GM12892 (cell line): ENCODE measurements around the gene FGF11. TPM values are rescaled to one million over a fixed set of nuclear protein-coding genes. Genes with fewer than 3 reads are reported as not detected.

Source experiments
- DNase-seq: peaks from one replicate; pipeline ENCODE4 v3.0.0; 2011; ENCODE audit not compliant: insufficient read length
- FAIRE-seq: peaks from 2 replicates; lab custom pipeline; 2011; peaks lifted over from hg19 to GRCh38; lab: Jason Lieb, UNC
- POLR2A ChIP-seq: IDR thresholded peaks from 2 replicates; pipeline ENCODE4 v1.6.1; 2011; ENCODE audit warnings: low read depth, low read length, control low read depth
- POLR2AphosphoS5 ChIP-seq: IDR thresholded peaks from 2 replicates; pipeline ENCODE4 v1.6.1; 2011; ENCODE audit warnings: low read depth, low read length, control low read depth
- TAF1 ChIP-seq: IDR thresholded peaks from 2 replicates; pipeline ENCODE4 v1.6.1; 2011; ENCODE audit warnings: low read depth, mild to moderate bottlenecking, control low read depth, low read length, borderline replicate concordance
- polyA plus RNA-seq: library from polyadenylated mRNA; unstranded; fragments of >200 nt; gene quantifications from one replicate; pipeline ENCODE4 v1.2.1, GENCODE V29; 2012; ENCODE audit warnings: missing spikeins, inconsistent platforms; ENCODE audit not compliant: missing spikeins

FGF11 gene
- 11.9 TPM for polyA plus RNA-seq

DNA sequence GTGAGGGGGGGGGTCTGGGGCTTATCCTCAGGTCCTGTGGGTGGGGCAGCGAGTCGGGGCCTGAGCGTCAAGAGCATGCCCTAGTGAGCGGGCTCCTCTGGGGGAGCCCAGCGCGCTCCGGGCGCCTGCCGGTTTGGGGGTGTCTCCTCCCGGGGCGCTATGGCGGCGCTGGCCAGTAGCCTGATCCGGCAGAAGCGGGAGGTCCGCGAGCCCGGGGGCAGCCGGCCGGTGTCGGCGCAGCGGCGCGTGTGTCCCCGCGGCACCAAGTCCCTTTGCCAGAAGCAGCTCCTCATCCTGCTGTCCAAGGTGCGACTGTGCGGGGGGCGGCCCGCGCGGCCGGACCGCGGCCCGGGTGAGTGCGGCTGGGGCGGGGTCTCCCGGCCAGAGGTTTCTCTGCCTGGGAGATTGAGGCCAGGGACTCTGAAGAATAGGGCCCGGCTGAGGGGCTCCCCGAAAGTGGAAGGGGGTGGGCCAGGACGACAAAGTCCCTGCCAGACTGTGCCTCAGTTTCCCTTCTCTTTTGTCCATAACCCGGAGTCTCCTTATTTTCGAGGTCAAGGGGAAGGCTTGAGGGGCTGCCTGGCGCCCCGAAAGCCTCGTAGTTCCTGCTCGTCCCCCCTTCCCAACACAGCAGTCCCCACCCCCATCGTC lies at the start of gene FGF11:
Gene FGF11, plus strand, starts transcription at position 51 of the 651 bp plus-strand sequence. Its CDS starts 109 bp downstream, at position 160.
- FAIRE-seq (no peak), DNase-seq (no peak)
- no peak for TF ChIP-seq TAF1
- TF ChIP-seq POLR2AphosphoS5: no peak
- TF ChIP-seq POLR2A: no peak

DNA sequence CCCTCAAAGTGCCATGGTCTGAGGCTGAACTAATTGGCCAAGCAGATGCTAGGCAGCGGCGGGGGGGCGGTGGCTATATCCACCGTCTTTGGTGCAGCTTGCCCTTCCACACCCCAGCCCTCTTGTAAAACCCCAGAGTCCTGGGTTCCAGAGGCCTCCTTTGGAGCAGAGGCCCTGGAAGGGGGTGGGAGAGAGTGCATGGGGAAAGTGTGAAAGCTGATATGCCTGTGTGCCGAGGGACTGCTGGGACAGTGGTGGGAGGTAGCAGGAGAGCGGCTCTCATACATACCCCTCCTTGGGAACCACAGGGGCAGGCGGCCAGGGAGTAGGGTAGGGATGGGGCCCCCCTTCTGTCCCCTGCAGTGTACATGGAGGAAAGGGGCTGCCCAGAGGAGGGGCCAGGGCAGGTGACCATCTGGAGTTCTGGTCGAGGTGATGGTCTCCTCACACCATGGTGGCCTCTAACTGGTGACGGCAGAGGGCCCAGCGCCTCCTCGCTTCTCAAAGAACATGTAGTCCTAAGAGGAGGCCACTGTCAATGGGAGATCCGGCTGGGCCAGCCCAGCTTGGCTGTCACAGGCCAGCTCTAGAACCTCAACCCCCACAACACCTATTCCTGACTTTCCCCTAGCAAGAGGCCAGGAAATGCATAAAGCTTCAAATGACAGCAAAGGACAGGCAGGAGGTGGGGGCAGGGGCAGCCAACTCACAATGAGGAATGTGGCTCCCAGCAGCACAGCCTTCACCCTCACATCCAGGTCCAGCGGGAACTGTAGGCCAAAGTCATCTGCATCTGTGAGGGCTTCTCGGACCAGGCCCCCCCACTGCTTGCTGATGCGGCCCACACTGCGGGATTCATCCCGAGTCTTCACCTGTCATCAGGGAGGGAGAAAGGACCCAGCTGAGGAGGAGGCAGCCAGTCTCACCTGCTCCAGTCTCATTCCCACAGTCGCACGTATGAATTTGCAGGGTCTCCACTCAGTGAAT lies 49.1 kb upstream of the FGF11 start:
- FAIRE-seq (no peak), DNase-seq (no peak)
- TF ChIP-seq POLR2A (no peak), POLR2AphosphoS5 (no peak), TAF1 (no peak)

DNA sequence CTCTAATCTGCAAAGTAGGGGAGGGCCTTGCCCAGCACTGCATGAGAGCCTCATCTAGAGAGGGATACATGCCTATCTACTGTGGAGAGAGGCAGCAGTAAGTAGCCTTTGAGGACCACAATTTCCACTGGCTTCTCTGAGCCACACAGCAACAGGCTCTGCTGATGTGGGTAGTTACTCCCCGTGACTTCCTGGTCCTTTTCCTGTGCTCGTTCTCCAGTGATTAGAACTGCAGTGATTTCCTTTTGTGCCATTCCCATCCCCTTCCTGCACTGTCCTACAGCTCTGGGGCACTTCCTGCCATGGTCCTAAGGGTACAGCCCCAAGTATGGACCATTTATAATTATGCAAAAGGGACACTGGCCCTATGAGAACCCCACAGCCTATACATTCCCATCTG lies 48.0 kb upstream of the FGF11 start:
- FAIRE-seq: no peak
- no peak for TF ChIP-seq POLR2AphosphoS5
- TF ChIP-seq TAF1: no peak
- no peak for TF ChIP-seq POLR2A
- DNase-seq: no peak

DNA sequence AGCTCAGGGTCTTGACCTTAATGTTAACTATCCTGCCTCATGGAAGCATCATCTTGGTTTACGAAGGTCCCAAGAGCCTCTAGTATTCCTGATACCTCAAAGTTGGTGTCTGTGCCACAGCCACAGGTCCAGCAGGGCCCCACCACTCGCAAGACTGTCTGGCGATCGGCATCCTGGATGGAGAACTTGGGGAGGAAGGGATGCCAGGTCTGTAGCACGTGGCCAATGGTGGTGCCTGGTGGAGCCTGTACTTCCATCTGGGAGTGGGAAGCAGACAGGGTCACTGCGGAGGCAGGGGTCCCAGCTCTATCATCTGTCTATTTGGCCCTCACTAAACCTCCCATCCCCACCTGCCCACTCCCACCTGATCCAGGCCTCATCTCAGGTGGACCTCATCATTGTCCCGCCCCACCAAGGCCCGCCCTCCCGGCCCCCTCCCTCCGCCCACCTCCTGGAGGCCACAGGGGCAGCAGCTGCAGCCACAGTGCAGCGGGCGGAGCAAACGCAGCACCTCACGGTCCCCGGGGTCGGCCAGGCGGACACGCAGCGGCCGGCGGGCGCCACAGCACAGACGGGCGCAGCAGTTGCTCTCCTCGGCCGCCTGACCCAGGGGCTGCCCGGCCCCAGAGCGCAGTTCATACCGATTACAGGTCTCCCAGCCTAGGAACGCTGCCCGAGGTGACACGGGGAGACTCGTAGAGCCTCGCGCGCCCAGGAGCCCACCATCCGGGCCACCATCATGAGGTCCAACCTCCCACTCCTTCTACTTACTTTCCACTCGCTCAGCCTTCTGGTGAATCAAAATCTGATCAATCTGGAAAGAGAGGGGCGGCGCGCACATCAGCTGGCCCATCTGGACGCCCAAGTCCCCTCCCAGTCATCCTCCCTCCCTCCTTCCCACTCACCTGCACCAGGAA lies 46.4 kb upstream of the FGF11 start:
- DNase-seq (no peak), FAIRE-seq (no peak)
- TF ChIP-seq POLR2A (no peak), POLR2AphosphoS5 (no peak), TAF1 (no peak)

DNA sequence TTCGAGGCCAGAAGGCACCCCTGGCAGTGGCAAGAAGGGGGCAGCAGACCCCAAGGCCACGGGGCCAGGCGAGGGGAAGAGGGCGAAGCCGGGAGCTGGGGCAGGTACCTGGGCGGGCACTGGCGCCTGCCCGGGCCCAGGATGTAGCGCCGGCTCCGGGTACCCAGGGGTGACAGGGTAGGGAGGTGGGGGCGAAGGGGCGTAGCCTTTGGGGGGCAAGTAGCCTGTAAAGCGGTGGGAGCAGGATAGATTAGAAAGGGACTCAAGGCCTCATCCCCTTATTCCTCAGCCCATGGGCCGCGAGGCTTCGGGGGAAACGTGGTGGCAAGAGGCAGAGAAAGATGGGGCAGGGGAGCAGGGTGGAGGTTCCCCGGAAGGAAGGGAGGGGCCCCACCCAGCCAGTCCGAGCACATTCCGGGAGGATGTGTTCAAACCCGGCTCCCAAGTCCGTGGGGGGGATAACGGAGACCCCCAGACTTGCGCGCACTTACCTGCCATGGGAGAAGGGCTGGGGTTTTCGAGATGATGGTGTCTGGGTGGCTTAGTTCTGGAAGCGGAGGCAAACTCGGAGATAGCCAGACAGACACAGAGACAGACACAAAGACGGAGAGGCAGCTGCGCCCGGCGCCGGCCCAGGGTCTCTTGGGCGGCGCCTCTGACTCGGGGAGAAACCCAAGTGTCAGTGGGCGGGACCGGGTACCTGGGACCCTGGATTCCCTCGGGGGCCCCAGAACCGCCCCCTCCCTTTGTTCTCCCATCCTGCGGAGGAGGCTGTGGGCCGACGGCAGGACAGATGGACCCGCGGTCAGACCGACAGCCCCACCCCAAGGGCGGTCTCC lies 45.5 kb upstream of the FGF11 start:
- DNase-seq (peak; percentile 63), FAIRE-seq (peak; percentile 9)
- TF ChIP-seq POLR2A (no peak), POLR2AphosphoS5 (no peak), TAF1 (no peak)

DNA sequence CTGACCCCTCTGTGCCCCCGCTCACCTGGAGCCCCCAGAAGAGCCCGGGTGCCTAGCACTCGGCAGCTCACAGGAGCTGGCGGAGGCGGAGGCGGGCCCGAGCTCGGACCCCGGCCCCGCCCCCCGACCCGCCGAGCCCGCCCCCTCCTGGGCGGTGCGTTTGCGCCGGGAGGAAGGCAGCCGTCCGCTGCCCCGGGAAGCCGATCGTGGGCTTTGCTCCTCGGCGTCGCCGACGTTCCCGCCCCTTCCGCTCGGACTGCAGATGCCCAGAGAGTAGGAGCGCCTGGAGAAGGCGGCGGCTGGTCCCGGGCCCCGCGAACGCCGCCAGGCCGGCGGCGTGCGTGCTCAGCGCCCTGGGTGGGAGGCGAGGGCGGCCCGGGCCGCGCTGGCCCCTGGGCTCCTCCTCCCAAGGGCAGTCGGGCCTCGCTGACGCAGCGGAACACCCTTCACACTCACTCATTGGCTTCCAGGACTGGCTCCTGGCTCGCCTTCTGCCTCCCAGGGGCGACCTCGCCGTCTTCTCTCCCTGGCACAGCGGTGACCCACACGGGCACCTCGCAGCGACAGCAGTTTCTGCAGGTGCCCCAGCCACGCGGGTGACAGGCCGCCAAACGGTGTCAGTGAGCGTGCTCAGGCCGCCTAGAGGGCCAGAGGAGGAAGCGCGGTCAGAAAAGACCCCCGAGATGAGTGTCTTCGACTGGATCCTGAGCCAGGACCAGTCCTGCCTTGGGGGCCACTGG lies 44.7 kb upstream of the FGF11 start, which contains the start of gene PLSCR3:
Gene PLSCR3, minus strand, starts transcription at position 74 of the 740 bp plus-strand sequence. CDS start 415 bp downstream, outside the sequence.
- peak; percentile 94 for FAIRE-seq

DNA sequence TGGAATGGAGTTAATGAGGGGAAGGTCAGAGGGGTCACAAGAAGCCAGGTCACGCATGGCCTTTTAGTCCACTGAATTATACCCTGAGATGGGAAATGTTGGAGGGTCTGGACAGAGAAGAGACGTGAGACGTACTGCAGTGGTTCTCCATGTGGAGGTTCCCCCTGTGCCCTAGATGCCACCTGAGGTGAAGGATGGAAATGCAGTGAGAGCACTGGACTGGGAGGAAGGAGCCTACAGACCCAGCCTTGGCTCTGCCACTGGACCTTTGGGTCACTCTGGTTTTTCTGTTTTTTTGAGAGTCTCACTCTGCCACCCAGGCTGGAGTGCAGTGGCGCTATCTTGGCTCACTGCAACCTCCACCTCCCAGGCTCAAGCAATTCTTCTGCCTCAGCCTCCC lies 43.2 kb upstream of the FGF11 start:
- DNase-seq (no peak), FAIRE-seq (no peak)
- TF ChIP-seq POLR2AphosphoS5 (no peak), TAF1 (no peak), POLR2A (no peak)

More for the DNA sequence above, 44.7 kb upstream of the FGF11 start, which contains the start of gene PLSCR3:
- TF ChIP-seq POLR2AphosphoS5: no peak
- TF ChIP-seq POLR2A: peak; percentile 57; the same call in 1 of the 2 replicates
- DNase-seq: peak; percentile 97

DNA sequence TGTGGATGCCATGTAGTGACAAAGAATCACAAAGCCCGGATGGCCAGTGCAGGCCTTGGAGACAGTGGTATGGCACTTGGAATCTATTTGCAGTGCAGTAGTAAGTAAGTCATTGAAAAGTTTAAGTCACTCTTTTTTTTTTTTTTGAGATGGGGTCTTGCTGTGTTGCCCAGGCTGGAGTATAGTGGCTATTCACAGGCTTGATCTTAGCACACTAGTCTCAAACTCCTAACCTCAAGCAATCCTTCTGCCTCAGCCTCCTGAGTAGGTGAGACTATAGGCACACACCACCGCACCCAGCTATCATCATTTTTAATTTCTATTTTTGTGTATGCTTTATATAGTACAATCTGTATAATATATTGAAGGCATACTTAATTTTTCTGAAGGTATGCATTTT lies 40.7 kb upstream of the FGF11 start:
- FAIRE-seq (no peak), DNase-seq (no peak)
- TF ChIP-seq POLR2A (no peak), POLR2AphosphoS5 (no peak), TAF1 (no peak)

DNA sequence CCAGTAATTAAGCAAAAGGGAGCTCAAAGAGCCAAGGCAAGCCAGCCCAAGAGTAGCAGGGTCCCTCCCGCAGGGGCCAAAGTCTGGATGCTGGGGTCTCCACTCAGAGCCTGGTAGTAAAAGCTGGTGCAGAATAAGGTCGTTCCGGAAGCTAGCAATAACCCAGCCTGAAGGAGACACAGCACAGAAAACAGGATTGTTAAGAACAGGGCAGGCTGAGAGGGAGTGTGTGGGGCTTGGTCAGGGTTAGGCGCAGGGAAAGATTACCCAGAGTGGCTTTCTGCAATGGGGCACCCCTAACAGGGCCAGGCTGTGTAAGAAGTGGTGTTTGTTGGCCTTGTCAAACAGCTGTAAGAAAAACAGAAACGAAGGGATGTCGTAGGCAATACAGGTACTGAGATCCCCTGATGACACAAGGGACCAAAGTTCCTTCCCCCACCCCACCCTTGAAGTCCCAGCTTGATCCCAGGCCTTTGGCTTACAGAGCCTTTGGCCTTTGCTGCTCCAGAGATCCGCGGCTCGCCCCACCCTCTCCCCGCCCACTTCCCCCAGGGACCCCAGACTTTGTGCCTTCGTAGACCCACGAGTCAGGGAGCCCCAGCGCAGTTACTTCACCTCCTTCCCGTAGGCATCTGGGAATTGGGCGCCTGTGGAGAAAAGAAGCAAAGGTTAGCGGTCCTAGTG lies 36.1 kb upstream of the FGF11 start:
- TF ChIP-seq POLR2A: no peak
- no peak for TF ChIP-seq TAF1
- no peak for TF ChIP-seq POLR2AphosphoS5
- no peak for DNase-seq
- peak; percentile 66 for FAIRE-seq

DNA sequence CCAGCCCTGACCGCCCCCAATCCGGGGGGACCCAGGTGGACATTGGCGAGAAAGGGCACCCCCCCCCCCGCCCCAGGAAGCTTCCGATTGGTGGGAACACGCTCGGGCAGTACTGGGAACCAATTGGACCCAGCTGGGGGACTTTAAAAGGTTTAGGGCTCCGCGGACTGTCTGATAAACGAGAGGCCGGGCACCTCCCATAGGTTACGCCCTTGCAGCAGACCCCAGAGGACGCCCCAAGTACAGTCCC lies 35.7 kb upstream of the FGF11 start:
- FAIRE-seq (no peak), DNase-seq (no peak)
- no peak for TF ChIP-seq POLR2A
- TF ChIP-seq TAF1: no peak
- TF ChIP-seq POLR2AphosphoS5: no peak
